Stomach (tissue), 9 donors: ENCODE data around the gene ASTN1. TPM values are rescaled to one million over a fixed set of nuclear protein-coding genes. Genes with fewer than 3 reads are reported as not detected.

Experiments
- DNase-seq, 2 donors: peaks; one replicate each; pipeline versions ENCODE4 v3.0.0 to v3.0.0-alpha.2; 2013 to 2019
- H3K27ac ChIP-seq, 5 donors: fragments of 200-600 bp in 4 of 5; sonication (generic) in 4 of 5; one replicate each; pipeline ENCODE4 v1.5.1; 2013 to 2019; ENCODE audit warnings: mild to moderate bottlenecking in 1 of 5, moderate library complexity in 1 of 5
- H3K27me3 ChIP-seq, 3 donors: fragments of 200-600 bp; sonication (generic); one replicate each; pipeline ENCODE4 v1.5.1; 2017 to 2019; ENCODE audit warnings: mixed run types in 1 of 3
- H3K36me3 ChIP-seq, 4 donors: fragments of 200-600 bp; sonication (generic); 1 replicate in 3 of 4; 2 replicates in 1 of 4; pipeline ENCODE4 v1.5.1; 2016 to 2019
- H3K4me1 ChIP-seq, 4 donors: fragments of 200-600 bp; sonication (generic); one replicate each; pipeline ENCODE4 v1.5.1; 2016 to 2019
- H3K4me3 ChIP-seq, 4 donors: fragments of 200-600 bp; sonication (generic) in 3 of 4; one replicate each; pipeline ENCODE4 v1.5.1; 2016 to 2019; ENCODE audit warnings: mild to moderate bottlenecking in 1 of 4
- H3K9me3 ChIP-seq, 4 donors: fragments of 200-600 bp; sonication (generic); one replicate each; pipeline ENCODE4 v1.5.1; 2016 to 2019
- EP300 ChIP-seq: sonication (generic); formaldehyde crosslinking; IDR thresholded peaks from one replicate; pipeline ENCODE4 v1.6.1; 2017; ENCODE audit warnings: antibody characterized with exemption
- POLR2A ChIP-seq, 4 donors: fragments of 450-650 bp; IDR thresholded peaks; one replicate each; pipeline ENCODE4 v1.6.1; 2016; ENCODE audit warnings: antibody characterized with exemption in 4 of 4, control low read depth in 2 of 4, mild to moderate bottlenecking in 1 of 4, moderate library complexity in 1 of 4
- POLR2AphosphoS5 ChIP-seq, 3 donors: sonication (generic); formaldehyde crosslinking; IDR thresholded peaks; one replicate each; pipeline ENCODE4 v1.6.1; 2016; ENCODE audit warnings: antibody characterized with exemption in 3 of 3
- WGBS, 5 donors: extraction: QIAGEN DNeasy Blood & Tissue Kit in 3 of 5; methylation state at CpG; one replicate each; pipeline versions ENCODE4 v1.1.5 to v1.1.7; 2013 to 2018; 5-methylcytosine and 5-hydroxymethylcytosine counted together
- intact Hi-C: fragments of 100-400 bp; cut with DNase I; formaldehyde crosslinking; loops from one replicate; pipeline ENCODE4 v1.15.1; 2023; ENCODE audit warnings: low total_unique reads
- polyA plus RNA-seq, 3 donors: library from polyadenylated mRNA; stranded (reverse); fragments of 200-250 nt; gene quantifications; one replicate each; pipeline ENCODE4 v1.2.3, GENCODE V29; 2013
- total RNA-seq, 5 donors: library from RNA; depleted of rRNA; stranded (reverse); fragments of >200 nt; gene quantifications; one replicate each; pipeline versions ENCODE4 v1.1.0 to v1.2.3, GENCODE V29; 2014 to 2016
- TF ChIP-seq, protein P1 (sequence below), 7 experiments: fragments of 450-650 bp in 4 of 7; fragments of 200-600 bp in 3 of 7; sonication (generic) in 3 of 7; IDR thresholded peaks; one replicate each; pipeline ENCODE4 v1.5.1; 2016 to 2019; ENCODE audit warnings: antibody characterized with exemption in 7 of 7, control low read depth in 2 of 7, mild to moderate bottlenecking in 1 of 7
- donor health status: healthy with polysubstance abuse.
- donor health status: Bipolar disorder and iron deficiency.
- donor health status: healthy.

Gene ASTN1
- total and polyA plus RNA-seq, 8 donors: 0.13 to 2.4 (median 0.51) TPM; not detected in 4

DNA sequence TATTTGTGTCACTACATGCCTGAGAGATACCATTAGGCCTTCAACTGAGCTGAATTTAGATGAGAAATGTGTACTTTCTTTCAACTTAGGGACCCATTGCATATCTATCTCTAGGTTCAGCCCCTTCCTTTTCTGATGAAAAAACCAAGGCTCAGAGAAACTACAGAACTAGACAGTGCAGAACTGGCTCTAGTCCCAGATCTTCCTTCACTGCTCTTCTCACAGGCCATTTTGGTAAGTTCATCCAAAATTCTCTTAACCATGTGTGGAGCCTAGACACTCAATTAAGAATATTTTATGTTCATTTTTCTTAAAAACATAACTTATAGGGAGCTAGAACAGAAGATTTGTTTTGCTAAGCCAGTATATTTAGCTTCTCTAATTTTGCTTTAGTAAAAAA, 128.9 kb downstream of the ASTN1 start:
- H3K4me1 ChIP-seq: no peaks in the 10 kb centered on the region
- no peak overlapping the region for H3K27ac ChIP-seq
- H3K27me3 ChIP-seq: peaks cover 0 to 6% (median 0%) of the 10 kb centered on the region in 3 donors
- intact Hi-C loops: no loop called here
- H3K36me3 ChIP-seq: no peaks in the 10 kb centered on the region
- TF ChIP-seq EP300 (no peak), POLR2AphosphoS5 (IDR thresholded peaks at IDR 0.05) (no peak), POLR2A (IDR thresholded peaks at IDR 0.05) (no peak)
- TF ChIP-seq, protein P1, sequence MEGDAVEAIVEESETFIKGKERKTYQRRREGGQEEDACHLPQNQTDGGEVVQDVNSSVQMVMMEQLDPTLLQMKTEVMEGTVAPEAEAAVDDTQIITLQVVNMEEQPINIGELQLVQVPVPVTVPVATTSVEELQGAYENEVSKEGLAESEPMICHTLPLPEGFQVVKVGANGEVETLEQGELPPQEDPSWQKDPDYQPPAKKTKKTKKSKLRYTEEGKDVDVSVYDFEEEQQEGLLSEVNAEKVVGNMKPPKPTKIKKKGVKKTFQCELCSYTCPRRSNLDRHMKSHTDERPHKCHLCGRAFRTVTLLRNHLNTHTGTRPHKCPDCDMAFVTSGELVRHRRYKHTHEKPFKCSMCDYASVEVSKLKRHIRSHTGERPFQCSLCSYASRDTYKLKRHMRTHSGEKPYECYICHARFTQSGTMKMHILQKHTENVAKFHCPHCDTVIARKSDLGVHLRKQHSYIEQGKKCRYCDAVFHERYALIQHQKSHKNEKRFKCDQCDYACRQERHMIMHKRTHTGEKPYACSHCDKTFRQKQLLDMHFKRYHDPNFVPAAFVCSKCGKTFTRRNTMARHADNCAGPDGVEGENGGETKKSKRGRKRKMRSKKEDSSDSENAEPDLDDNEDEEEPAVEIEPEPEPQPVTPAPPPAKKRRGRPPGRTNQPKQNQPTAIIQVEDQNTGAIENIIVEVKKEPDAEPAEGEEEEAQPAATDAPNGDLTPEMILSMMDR (IDR thresholded peaks at IDR 0.05): no peak
- no peaks in the 10 kb centered on the region for H3K9me3 ChIP-seq
- peak in 1 of 2 donors; percentile 79 for DNase-seq
- H3K4me3 ChIP-seq: no peak overlapping the region

DNA sequence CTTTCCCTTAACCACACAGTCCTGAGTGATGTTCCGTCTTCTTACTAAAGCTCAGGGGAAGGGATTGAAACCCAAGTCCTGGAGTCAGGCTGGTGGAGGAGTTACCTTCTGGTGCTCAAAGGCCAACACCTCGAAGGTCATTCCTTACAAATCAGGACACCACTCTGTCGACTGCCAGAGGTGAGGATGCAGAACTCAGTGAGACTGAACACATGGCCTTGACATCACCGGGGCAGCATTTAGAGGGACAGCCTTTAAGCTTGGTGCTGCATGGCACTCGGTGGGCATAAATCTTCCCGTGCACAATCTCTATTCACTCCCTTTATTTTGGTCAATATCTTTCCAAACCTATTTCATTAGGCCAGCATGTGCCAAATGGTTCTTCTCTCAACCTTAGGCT, 130.9 kb downstream of the ASTN1 start:
- WGBS, 5 donors: 66 to 81% (median 76%) methylated on average over 6 of the region's 6 CpGs
- intact Hi-C loops: no loop called here
- Histone ChIP-seq H3K36me3 (no peaks in the 10 kb centered on the region), H3K27me3 (peaks cover 0 to 6% (median 0%) of the 10 kb centered on the region in 3 donors), H3K4me3 (no peak overlapping the region), H3K27ac (no peak overlapping the region), H3K4me1 (no peaks in the 10 kb centered on the region), H3K9me3 (no peaks in the 10 kb centered on the region)
- DNase-seq: no peak
- TF ChIP-seq POLR2AphosphoS5 (IDR thresholded peaks at IDR 0.05) (no peak), POLR2A (IDR thresholded peaks at IDR 0.05) (no peak), EP300 (no peak)
- TF ChIP-seq, protein P1 (IDR thresholded peaks at IDR 0.05): no peak

DNA sequence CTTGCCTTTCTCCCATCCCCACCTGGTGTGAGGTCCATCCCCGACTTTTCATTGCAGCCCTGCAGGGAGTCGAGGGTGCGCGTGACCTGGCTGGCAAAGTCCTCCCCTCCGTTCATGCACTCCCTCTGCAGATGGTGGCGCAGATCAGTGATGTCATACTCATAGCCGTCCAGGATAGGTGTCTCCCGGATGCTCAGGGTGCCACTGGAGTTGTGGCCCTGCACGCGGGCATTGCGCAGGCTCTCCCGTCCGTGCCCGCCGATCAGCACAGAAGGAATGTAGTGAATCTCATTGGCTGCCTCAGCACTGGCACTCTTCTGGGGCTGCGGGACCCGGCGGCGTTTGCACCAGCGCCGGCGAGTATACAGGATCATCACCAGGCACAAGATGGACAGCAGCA, 132.1 kb downstream of the ASTN1 start:
- TF ChIP-seq, protein P1 (IDR thresholded peaks at IDR 0.05): no peak
- TF ChIP-seq POLR2A (IDR thresholded peaks at IDR 0.05) (no peak), EP300 (no peak), POLR2AphosphoS5 (IDR thresholded peaks at IDR 0.05) (no peak)
- no peaks in the 10 kb centered on the region for H3K36me3 ChIP-seq
- WGBS, 5 donors: 76 to 92% (median 89%) methylated on average over 15 to 22 of the region's 22 CpGs
- no peak overlapping the region for H3K27ac ChIP-seq
- no peak overlapping the region for H3K4me3 ChIP-seq
- H3K4me1 ChIP-seq: no peaks in the 10 kb centered on the region
- no peak for DNase-seq
- H3K9me3 ChIP-seq: no peaks in the 10 kb centered on the region
- intact Hi-C loops: no loop called here
- H3K27me3 ChIP-seq: peaks cover 0 to 6% (median 0%) of the 10 kb centered on the region in 3 donors

DNA sequence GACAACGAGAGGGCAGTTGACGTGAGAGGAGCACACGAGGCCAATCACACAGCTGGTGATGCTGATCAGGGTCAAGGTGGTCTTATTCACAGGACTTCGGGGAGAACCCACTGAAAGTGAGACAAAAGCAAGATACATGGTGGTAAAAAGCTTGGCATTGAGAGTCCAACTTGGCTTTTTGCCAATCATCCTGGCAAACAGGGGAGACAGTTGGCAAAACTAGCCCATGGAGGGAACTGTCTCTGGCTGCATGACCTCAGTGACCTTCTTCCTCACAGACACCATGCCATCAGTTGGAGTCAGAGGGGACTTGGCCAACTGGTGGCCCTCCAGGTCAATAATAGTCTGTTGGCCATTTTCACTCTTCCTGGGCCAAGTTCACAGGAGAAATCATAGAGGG, 139.9 kb downstream of the ASTN1 start:
- H3K4me1 ChIP-seq: no peaks in the 10 kb centered on the region
- H3K27me3 ChIP-seq: no peaks in the 10 kb centered on the region
- intact Hi-C loops: no loop called here
- no peak overlapping the region for H3K4me3 ChIP-seq
- WGBS, 5 donors: 83 to 95% (median 84%) methylated on average over 4 of the region's 4 CpGs
- no peak overlapping the region for H3K27ac ChIP-seq
- no peak for TF ChIP-seq EP300
- TF ChIP-seq, protein P1 (IDR thresholded peaks at IDR 0.05): no peak
- no peak for TF ChIP-seq POLR2AphosphoS5 (IDR thresholded peaks at IDR 0.05)
- no peak for TF ChIP-seq POLR2A (IDR thresholded peaks at IDR 0.05)
- no peak for DNase-seq
- H3K9me3 ChIP-seq: no peaks in the 10 kb centered on the region
- no peaks in the 10 kb centered on the region for H3K36me3 ChIP-seq
